GM23338 (cell line): ENCODE data around the gene SH2D4B. TPM values are rescaled to one million over a fixed set of nuclear protein-coding genes. Genes with fewer than 3 reads are reported as not detected.

Experiments used
- ATAC-seq: fragments of 200-7000 bp; cut with Tn5 transposase; 3 replicates; pipeline ENCODE4 v1.9.1; 2020
- DNase-seq: peaks from one replicate; pipeline ENCODE4 v3.0.0-alpha.2; 2015; ENCODE audit warnings: low spot score
- H2AFZ ChIP-seq: fragments of 200-600 bp; sonication (generic); 2 replicates; pipeline ENCODE4 v1.8.0; 2016; ENCODE audit warnings: antibody characterized with exemption, mild to moderate bottlenecking, moderate library complexity
- H3F3A ChIP-seq: fragments of 200-600 bp; sonication (generic); replicated peaks from 2 replicates; pipeline ENCODE4 v1.8.0; 2017; ENCODE audit warnings: antibody characterized with exemption, mixed run types, low read depth
- H3K27ac ChIP-seq: fragments of 200-600 bp; sonication (generic); 2 replicates; pipeline ENCODE4 v1.6.1; 2016; ENCODE audit warnings: low read depth
- H3K27me3 ChIP-seq: fragments of 200-600 bp; sonication (generic); 2 replicates; pipeline ENCODE4 v1.8.0; 2016; ENCODE audit warnings: mild to moderate bottlenecking, mixed run types, moderate library complexity; ENCODE audit not compliant: insufficient read depth
- H3K36me3 ChIP-seq: fragments of 200-600 bp; sonication (generic); 2 replicates; pipeline ENCODE4 v1.8.0; 2016; ENCODE audit warnings: mild to moderate bottlenecking; ENCODE audit not compliant: insufficient read depth
- H3K4me1 ChIP-seq: fragments of 200-600 bp; sonication (generic); 2 replicates; pipeline ENCODE4 v1.8.0; 2016; ENCODE audit warnings: mild to moderate bottlenecking, moderate library complexity; ENCODE audit not compliant: insufficient read depth
- H3K4me2 ChIP-seq: fragments of 200-600 bp; sonication (generic); 2 replicates; pipeline ENCODE4 v1.7.1; 2017; ENCODE audit warnings: mixed run types
- H3K4me3 ChIP-seq: fragments of 200-600 bp; sonication (generic); 2 replicates; pipeline ENCODE4 v1.6.1; 2016; ENCODE audit warnings: mixed run types
- H3K79me2 ChIP-seq: fragments of 200-600 bp; sonication (generic); replicated peaks from 2 replicates; pipeline ENCODE4 v1.8.0; 2017; ENCODE audit warnings: mild to moderate bottlenecking; ENCODE audit not compliant: insufficient read depth
- H3K9me2 ChIP-seq: fragments of 200-600 bp; sonication (generic); 2 replicates; pipeline ENCODE4 v1.8.0; 2017; ENCODE audit not compliant: insufficient read depth
- H4K20me1 ChIP-seq: fragments of 200-600 bp; sonication (generic); replicated peaks from 2 replicates; pipeline ENCODE4 v1.8.0; 2017; ENCODE audit warnings: mild to moderate bottlenecking; ENCODE audit not compliant: insufficient read depth
- H3K27ac Mint-ChIP-seq: 2 replicates; pipeline ENCODE4 v1.8.0; 2020; ENCODE audit warnings: inconsistent platforms, mild to moderate bottlenecking, moderate library complexity, mixed read lengths
- H3K27me3 Mint-ChIP-seq: 3 replicates; pipeline ENCODE4 v1.8.0; 2022; ENCODE audit warnings: low read depth, mild to moderate bottlenecking, moderate library complexity, mixed read lengths, inconsistent platforms; ENCODE audit not compliant: insufficient read depth, poor library complexity
- H3K36me3 Mint-ChIP-seq: 3 replicates; pipeline ENCODE4 v1.8.0; 2021; ENCODE audit warnings: low read depth, mild to moderate bottlenecking, inconsistent platforms, moderate library complexity, mixed read lengths
- H3K4me1 Mint-ChIP-seq: 3 replicates; pipeline ENCODE4 v1.8.0; 2020; ENCODE audit warnings: mild to moderate bottlenecking, inconsistent platforms, mixed read lengths
- H3K4me3 Mint-ChIP-seq: 3 replicates; pipeline ENCODE4 v1.8.0; 2021; ENCODE audit warnings: moderate library complexity, mild to moderate bottlenecking, inconsistent platforms, mixed read lengths
- H3K9me3 Mint-ChIP-seq: 3 replicates; pipeline ENCODE4 v1.8.0; 2020; ENCODE audit warnings: moderate library complexity, mild to moderate bottlenecking, inconsistent platforms, mixed read lengths
- CREB1 ChIP-seq: fragments of 250-450 bp; sonication (Bioruptor Pico); IDR thresholded peaks from 2 replicates; pipeline ENCODE4 v1.5.0; 2020; ENCODE audit warnings: low read depth, mild to moderate bottlenecking, moderate library complexity
- EZH2 ChIP-seq: fragments of 200-600 bp; sonication (generic); IDR thresholded peaks from one replicate; pipeline ENCODE4 v1.8.0; 2017; ENCODE audit warnings: antibody characterized with exemption, mild to moderate bottlenecking, low read depth; ENCODE audit not compliant: unreplicated experiment
- EZH2phosphoT487 ChIP-seq: fragments of 200-600 bp; sonication (generic); IDR thresholded peaks from one replicate; pipeline ENCODE4 v1.8.1; 2018; ENCODE audit warnings: antibody characterized with exemption; ENCODE audit not compliant: unreplicated experiment
- JUNB ChIP-seq: IDR thresholded peaks from one replicate; pipeline ENCODE4 v1.6.1; 2016; ENCODE audit warnings: antibody characterized with exemption; ENCODE audit not compliant: unreplicated experiment
- NANOG ChIP-seq: IDR thresholded peaks from 2 replicates; pipeline ENCODE4 v1.6.1; 2016; ENCODE audit warnings: antibody characterized with exemption, borderline replicate concordance
- POLR2AphosphoS5 ChIP-seq: IDR thresholded peaks from 2 replicates; pipeline ENCODE4 v1.6.1; 2016; ENCODE audit warnings: antibody characterized with exemption, low read depth
- STAT1 ChIP-seq: IDR thresholded peaks from one replicate; pipeline ENCODE4 v1.6.1; 2016; ENCODE audit warnings: antibody characterized with exemption; ENCODE audit not compliant: unreplicated experiment
- ZNF114 ChIP-seq: fragments of 250-450 bp; sonication (Bioruptor Pico); IDR thresholded peaks from 2 replicates; pipeline ENCODE4 v1.5.0; 2020; ENCODE audit warnings: mild to moderate bottlenecking, moderate library complexity
- ZNF331 ChIP-seq: fragments of 250-450 bp; sonication (Bioruptor Pico); IDR thresholded peaks from 2 replicates; pipeline ENCODE4 v1.5.0; 2020; ENCODE audit warnings: low read depth, mild to moderate bottlenecking, moderate library complexity
- ZNF462 ChIP-seq: fragments of 250-450 bp; sonication (Bioruptor Pico); IDR thresholded peaks from 2 replicates; pipeline ENCODE4 v1.5.0; 2020; ENCODE audit warnings: mild to moderate bottlenecking, moderate library complexity
- polyA plus RNA-seq: library from polyadenylated mRNA; unstranded; fragments of >200 nt; fragmentation: Nextera tagmentation; extraction: Ambion mirVana; gene quantifications from 2 replicates; pipeline ENCODE4 v1.2.1, GENCODE V29; 2016
- total RNA-seq: library from RNA; depleted of rRNA; stranded (reverse); fragments of >200 nt; shearing (Covaris generic); gene quantifications from 2 replicates; pipeline ENCODE4 v1.2.3, GENCODE V29; 2014
- TF ChIP-seq, protein P1 (sequence below): IDR thresholded peaks from 2 replicates; pipeline ENCODE4 v1.6.1; 2016; ENCODE audit warnings: antibody characterized with exemption
- TF ChIP-seq, protein P2 (sequence below), 2 experiments: fragments of 200-600 bp in 1 of 2; sonication (generic) in 1 of 2; conservative IDR thresholded peaks; 2 replicates each; pipeline versions ENCODE4 v1.5.1 to v1.6.1; 2016 to 2017; ENCODE audit warnings: antibody characterized with exemption in 2 of 2, low read depth in 2 of 2, mild to moderate bottlenecking in 2 of 2, moderate library complexity in 1 of 2
- TF ChIP-seq, protein P3 (sequence below): IDR thresholded peaks from one replicate; pipeline ENCODE4 v1.6.1; 2018; ENCODE audit warnings: antibody characterized with exemption; ENCODE audit not compliant: unreplicated experiment

SH2D4B gene
- total and polyA plus RNA-seq, 2 experiments from 2014 or later = 0.08 TPM; not detected in 1

- no peak overlapping the region for H2AFZ ChIP-seq
- H3K79me2 ChIP-seq = no peaks in the 10 kb centered on the region
- DNase-seq (no peak), ATAC-seq (no peak)
- H3K9me3 Mint-ChIP-seq = no peaks in the 10 kb centered on the region
- no peak overlapping the region for H3K4me2 ChIP-seq
- H3K36me3 Mint-ChIP-seq = no peaks in the 10 kb centered on the region
- H3K4me1 Mint-ChIP-seq = peaks cover 8% of the 10 kb centered on the region
- TF ChIP-seq EZH2 (no peak), NANOG (no peak), ZNF331 (no peak), ZNF462 (CRISPR knock-in tag) (no peak), JUNB (no peak), CREB1 (no peak), STAT1 (no peak), POLR2AphosphoS5 (no peak), ZNF114 (CRISPR knock-in tag) (no peak), EZH2phosphoT487 (no peak)
- TF ChIP-seq, protein P1, sequence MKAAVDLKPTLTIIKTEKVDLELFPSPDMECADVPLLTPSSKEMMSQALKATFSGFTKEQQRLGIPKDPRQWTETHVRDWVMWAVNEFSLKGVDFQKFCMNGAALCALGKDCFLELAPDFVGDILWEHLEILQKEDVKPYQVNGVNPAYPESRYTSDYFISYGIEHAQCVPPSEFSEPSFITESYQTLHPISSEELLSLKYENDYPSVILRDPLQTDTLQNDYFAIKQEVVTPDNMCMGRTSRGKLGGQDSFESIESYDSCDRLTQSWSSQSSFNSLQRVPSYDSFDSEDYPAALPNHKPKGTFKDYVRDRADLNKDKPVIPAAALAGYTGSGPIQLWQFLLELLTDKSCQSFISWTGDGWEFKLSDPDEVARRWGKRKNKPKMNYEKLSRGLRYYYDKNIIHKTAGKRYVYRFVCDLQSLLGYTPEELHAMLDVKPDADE = no peak
- TF ChIP-seq, protein P2, sequence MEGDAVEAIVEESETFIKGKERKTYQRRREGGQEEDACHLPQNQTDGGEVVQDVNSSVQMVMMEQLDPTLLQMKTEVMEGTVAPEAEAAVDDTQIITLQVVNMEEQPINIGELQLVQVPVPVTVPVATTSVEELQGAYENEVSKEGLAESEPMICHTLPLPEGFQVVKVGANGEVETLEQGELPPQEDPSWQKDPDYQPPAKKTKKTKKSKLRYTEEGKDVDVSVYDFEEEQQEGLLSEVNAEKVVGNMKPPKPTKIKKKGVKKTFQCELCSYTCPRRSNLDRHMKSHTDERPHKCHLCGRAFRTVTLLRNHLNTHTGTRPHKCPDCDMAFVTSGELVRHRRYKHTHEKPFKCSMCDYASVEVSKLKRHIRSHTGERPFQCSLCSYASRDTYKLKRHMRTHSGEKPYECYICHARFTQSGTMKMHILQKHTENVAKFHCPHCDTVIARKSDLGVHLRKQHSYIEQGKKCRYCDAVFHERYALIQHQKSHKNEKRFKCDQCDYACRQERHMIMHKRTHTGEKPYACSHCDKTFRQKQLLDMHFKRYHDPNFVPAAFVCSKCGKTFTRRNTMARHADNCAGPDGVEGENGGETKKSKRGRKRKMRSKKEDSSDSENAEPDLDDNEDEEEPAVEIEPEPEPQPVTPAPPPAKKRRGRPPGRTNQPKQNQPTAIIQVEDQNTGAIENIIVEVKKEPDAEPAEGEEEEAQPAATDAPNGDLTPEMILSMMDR (conservative IDR thresholded peaks at IDR 0.05; ENCODE audit: low read depth in 2 of 2) = no peak
- TF ChIP-seq, protein P3, sequence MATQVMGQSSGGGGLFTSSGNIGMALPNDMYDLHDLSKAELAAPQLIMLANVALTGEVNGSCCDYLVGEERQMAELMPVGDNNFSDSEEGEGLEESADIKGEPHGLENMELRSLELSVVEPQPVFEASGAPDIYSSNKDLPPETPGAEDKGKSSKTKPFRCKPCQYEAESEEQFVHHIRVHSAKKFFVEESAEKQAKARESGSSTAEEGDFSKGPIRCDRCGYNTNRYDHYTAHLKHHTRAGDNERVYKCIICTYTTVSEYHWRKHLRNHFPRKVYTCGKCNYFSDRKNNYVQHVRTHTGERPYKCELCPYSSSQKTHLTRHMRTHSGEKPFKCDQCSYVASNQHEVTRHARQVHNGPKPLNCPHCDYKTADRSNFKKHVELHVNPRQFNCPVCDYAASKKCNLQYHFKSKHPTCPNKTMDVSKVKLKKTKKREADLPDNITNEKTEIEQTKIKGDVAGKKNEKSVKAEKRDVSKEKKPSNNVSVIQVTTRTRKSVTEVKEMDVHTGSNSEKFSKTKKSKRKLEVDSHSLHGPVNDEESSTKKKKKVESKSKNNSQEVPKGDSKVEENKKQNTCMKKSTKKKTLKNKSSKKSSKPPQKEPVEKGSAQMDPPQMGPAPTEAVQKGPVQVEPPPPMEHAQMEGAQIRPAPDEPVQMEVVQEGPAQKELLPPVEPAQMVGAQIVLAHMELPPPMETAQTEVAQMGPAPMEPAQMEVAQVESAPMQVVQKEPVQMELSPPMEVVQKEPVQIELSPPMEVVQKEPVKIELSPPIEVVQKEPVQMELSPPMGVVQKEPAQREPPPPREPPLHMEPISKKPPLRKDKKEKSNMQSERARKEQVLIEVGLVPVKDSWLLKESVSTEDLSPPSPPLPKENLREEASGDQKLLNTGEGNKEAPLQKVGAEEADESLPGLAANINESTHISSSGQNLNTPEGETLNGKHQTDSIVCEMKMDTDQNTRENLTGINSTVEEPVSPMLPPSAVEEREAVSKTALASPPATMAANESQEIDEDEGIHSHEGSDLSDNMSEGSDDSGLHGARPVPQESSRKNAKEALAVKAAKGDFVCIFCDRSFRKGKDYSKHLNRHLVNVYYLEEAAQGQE = no peak
- H3F3A ChIP-seq = no peaks in the 10 kb centered on the region
- no peaks in the 10 kb centered on the region for H4K20me1 ChIP-seq
- no peak overlapping the region for H3K4me3 ChIP-seq
- H3K9me2 ChIP-seq = no peaks in the 10 kb centered on the region
- no peak overlapping the region for H3K4me3 Mint-ChIP-seq
- H3K27ac ChIP-seq = no peak overlapping the region
- H3K27me3 ChIP-seq = no peaks in the 10 kb centered on the region
- H3K36me3 ChIP-seq = no peaks in the 10 kb centered on the region
- peaks cover 1% of the 10 kb centered on the region for H3K27me3 Mint-ChIP-seq
- H3K4me1 ChIP-seq = no peaks in the 10 kb centered on the region
- no peak overlapping the region for H3K27ac Mint-ChIP-seq
These were observed 65.8 kb downstream of the SH2D4B start for GRCh38 chr10:80603516-80603915.
